Gastroesophageal sphincter (tissue), 3 donors: ENCODE results near the gene ETV4.

Experiments
- POLR2A ChIP-seq, 2 donors: fragments of 450-650 bp; IDR thresholded peaks; one replicate each; pipeline ENCODE4 v1.6.1; 2017; ENCODE audit warnings: antibody characterized with exemption in 2 of 2, mild to moderate bottlenecking in 2 of 2, moderate library complexity in 1 of 2
- POLR2AphosphoS5 ChIP-seq: sonication (generic); formaldehyde crosslinking; IDR thresholded peaks from one replicate; pipeline ENCODE4 v1.6.1; 2017; ENCODE audit warnings: antibody characterized with exemption
- TF ChIP-seq, protein P1 (sequence below), 4 experiments: fragments of 200-600 bp in 2 of 4; fragments of 450-650 bp in 2 of 4; sonication (generic) in 1 of 4; IDR thresholded peaks; one replicate each; pipeline ENCODE4 v1.5.1; 2017 to 2019; ENCODE audit warnings: antibody characterized with exemption in 4 of 4, mild to moderate bottlenecking in 2 of 4, moderate library complexity in 2 of 4

GRCh38 chr17:43546319-43547188 lies at the start of gene ETV4:
- TF ChIP-seq, protein P1, sequence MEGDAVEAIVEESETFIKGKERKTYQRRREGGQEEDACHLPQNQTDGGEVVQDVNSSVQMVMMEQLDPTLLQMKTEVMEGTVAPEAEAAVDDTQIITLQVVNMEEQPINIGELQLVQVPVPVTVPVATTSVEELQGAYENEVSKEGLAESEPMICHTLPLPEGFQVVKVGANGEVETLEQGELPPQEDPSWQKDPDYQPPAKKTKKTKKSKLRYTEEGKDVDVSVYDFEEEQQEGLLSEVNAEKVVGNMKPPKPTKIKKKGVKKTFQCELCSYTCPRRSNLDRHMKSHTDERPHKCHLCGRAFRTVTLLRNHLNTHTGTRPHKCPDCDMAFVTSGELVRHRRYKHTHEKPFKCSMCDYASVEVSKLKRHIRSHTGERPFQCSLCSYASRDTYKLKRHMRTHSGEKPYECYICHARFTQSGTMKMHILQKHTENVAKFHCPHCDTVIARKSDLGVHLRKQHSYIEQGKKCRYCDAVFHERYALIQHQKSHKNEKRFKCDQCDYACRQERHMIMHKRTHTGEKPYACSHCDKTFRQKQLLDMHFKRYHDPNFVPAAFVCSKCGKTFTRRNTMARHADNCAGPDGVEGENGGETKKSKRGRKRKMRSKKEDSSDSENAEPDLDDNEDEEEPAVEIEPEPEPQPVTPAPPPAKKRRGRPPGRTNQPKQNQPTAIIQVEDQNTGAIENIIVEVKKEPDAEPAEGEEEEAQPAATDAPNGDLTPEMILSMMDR (IDR thresholded peaks at IDR 0.05) = no peak
- TF ChIP-seq POLR2A (IDR thresholded peaks at IDR 0.05) (no peak), POLR2AphosphoS5 (no peak)
